ENCODE measurements around the gene VEGFC.

DNA sequence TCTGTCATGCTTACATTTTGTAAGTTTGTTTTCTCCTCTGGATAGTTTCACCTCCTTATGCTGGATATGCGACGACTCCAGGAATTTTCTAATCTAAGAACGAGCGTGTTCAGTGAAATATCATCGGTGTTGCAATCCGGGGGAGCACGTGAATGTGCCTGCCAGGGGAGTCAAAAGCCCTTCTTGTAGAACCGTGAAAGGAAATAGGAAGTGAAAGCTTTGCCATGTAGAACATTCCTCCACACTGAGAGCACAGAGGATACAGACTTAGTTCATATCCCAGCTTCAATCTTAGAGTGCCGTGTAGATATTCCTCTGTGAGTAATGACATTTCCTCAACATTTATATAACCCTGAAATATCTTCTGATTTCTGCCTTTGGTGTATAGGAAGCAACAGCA is 121.2 kb downstream of the VEGFC start:
- TF ChIP-seq, protein P1, sequence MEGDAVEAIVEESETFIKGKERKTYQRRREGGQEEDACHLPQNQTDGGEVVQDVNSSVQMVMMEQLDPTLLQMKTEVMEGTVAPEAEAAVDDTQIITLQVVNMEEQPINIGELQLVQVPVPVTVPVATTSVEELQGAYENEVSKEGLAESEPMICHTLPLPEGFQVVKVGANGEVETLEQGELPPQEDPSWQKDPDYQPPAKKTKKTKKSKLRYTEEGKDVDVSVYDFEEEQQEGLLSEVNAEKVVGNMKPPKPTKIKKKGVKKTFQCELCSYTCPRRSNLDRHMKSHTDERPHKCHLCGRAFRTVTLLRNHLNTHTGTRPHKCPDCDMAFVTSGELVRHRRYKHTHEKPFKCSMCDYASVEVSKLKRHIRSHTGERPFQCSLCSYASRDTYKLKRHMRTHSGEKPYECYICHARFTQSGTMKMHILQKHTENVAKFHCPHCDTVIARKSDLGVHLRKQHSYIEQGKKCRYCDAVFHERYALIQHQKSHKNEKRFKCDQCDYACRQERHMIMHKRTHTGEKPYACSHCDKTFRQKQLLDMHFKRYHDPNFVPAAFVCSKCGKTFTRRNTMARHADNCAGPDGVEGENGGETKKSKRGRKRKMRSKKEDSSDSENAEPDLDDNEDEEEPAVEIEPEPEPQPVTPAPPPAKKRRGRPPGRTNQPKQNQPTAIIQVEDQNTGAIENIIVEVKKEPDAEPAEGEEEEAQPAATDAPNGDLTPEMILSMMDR (conservative IDR thresholded peaks at IDR 0.05 in 1 of 2, IDR thresholded peaks at IDR 0.05 in 1 of 2; ENCODE audit: extremely low read depth in 1 of 2, insufficient read depth in 1 of 2, low read depth in 1 of 2, low read length in 2 of 2), result no peak
- TF ChIP-seq EZH2 (IDR thresholded peaks at IDR 0.05; ENCODE audit: borderline replicate concordance, low read length), result no peak

All from mammary epithelial cell (primary cell).